Measurements from ENCODE around the gene FHIT. TPM values are rescaled to one million over a fixed set of nuclear protein-coding genes. Genes with fewer than 3 reads are reported as not detected.

FHIT gene
- total RNA-seq, 1 experiment from 2014 or later = 9.8 TPM

- no peak overlapping the region for H3K27ac ChIP-seq
- H3K79me2 ChIP-seq (ENCODE audit: low read depth) = no peaks in the 10 kb centered on the region
- H4K20me1 ChIP-seq (ENCODE audit: insufficient read depth) = no peaks in the 10 kb centered on the region
- TF ChIP-seq EZH2 (IDR thresholded peaks at IDR 0.05; ENCODE audit: low read depth) (no peak), CTCF (conservative IDR thresholded peaks at IDR 0.05) (no peak)
- no peaks in the 10 kb centered on the region for H3K27me3 ChIP-seq (ENCODE audit: insufficient read depth, low read depth)
- H3K9me3 ChIP-seq (ENCODE audit: insufficient read depth, low read depth) = no peaks in the 10 kb centered on the region
- no peak for DNase-seq
- H2AFZ ChIP-seq = no peak overlapping the region
- no peaks in the 10 kb centered on the region for H3K4me1 ChIP-seq (replicated peaks; ENCODE audit: insufficient read depth)
- no peak overlapping the region for H3K4me3 ChIP-seq
- H3F3A ChIP-seq (ENCODE audit: insufficient read depth, low read depth) = no peaks in the 10 kb centered on the region
- no peaks in the 10 kb centered on the region for H3K36me3 ChIP-seq (ENCODE audit: low read depth)
- no TSS peak for BruUV-seq (replicated peaks)
- ChIA-PET POLR2A (ENCODE audit: unreplicated experiment) (no interaction called here), CTCF (no interaction called here)
- H3K9me2 ChIP-seq (ENCODE audit: insufficient read depth) = no peaks in the 10 kb centered on the region
- intact Hi-C loops (cut with micrococcal nuclease; ENCODE audit: unreplicated experiment) = loop anchor here (5.0 kb wide), 1 partner anchor 618 kb away; no protein-coding TSS in a partner anchor
- H3K4me2 ChIP-seq = no peak overlapping the region
These were observed 496.6 kb downstream of the FHIT start for GRCh38 chr3:60754617-60755016.

GRCh38 chr3:60752809-60753208 lies 498.4 kb downstream of the FHIT start:
- H3K4me1 ChIP-seq (replicated peaks; ENCODE audit: insufficient read depth) = no peaks in the 10 kb centered on the region
- CTCF ChIA-PET = no interaction called here
- no peak overlapping the region for H3K27ac ChIP-seq
- no peaks in the 10 kb centered on the region for H3K79me2 ChIP-seq (ENCODE audit: low read depth)
- intact Hi-C loops (cut with micrococcal nuclease; ENCODE audit: unreplicated experiment) = no loop called here
- POLR2A ChIA-PET (ENCODE audit: unreplicated experiment) = interaction anchor here (0.7 kb wide), 1 partner anchor 61 kb away, joined by 4 read pairs; no protein-coding TSS in a partner anchor
- no peak overlapping the region for H3K4me3 ChIP-seq
- no peaks in the 10 kb centered on the region for H3K9me2 ChIP-seq (ENCODE audit: insufficient read depth)
- no peak overlapping the region for H3K4me2 ChIP-seq
- H4K20me1 ChIP-seq (ENCODE audit: insufficient read depth) = no peaks in the 10 kb centered on the region
- no peaks in the 10 kb centered on the region for H3F3A ChIP-seq (ENCODE audit: insufficient read depth, low read depth)
- no peak overlapping the region for H2AFZ ChIP-seq
- no TSS peak for BruUV-seq (replicated peaks)
- DNase-seq = no peak
- H3K27me3 ChIP-seq (ENCODE audit: insufficient read depth, low read depth) = no peaks in the 10 kb centered on the region
- no peak for TF ChIP-seq CTCF (conservative IDR thresholded peaks at IDR 0.05)
- TF ChIP-seq EZH2 (IDR thresholded peaks at IDR 0.05; ENCODE audit: low read depth) = no peak
- H3K9me3 ChIP-seq (ENCODE audit: insufficient read depth, low read depth) = no peaks in the 10 kb centered on the region
- H3K36me3 ChIP-seq (ENCODE audit: low read depth) = no peaks in the 10 kb centered on the region

GRCh38 chr3:60746695-60747416 lies 504.4 kb downstream of the FHIT start:
- H3K36me3 ChIP-seq (ENCODE audit: low read depth) = no peaks in the 10 kb centered on the region
- no peaks in the 10 kb centered on the region for H3K79me2 ChIP-seq (ENCODE audit: low read depth)
- H3K27me3 ChIP-seq (ENCODE audit: insufficient read depth, low read depth) = no peaks in the 10 kb centered on the region
- no peaks in the 10 kb centered on the region for H4K20me1 ChIP-seq (ENCODE audit: insufficient read depth)
- no peak overlapping the region for H3K4me3 ChIP-seq
- no peak overlapping the region for H3K27ac ChIP-seq
- ChIA-PET CTCF (no interaction called here), POLR2A (ENCODE audit: unreplicated experiment) (no interaction called here)
- no peaks in the 10 kb centered on the region for H3K9me2 ChIP-seq (ENCODE audit: insufficient read depth)
- no peaks in the 10 kb centered on the region for H3K9me3 ChIP-seq (ENCODE audit: insufficient read depth, low read depth)
- no peak overlapping the region for H3K4me2 ChIP-seq
- intact Hi-C loops (cut with micrococcal nuclease; ENCODE audit: unreplicated experiment) = loop anchor here (10.0 kb wide), 1 partner anchor 162 kb away; no protein-coding TSS in a partner anchor
- no peak for TF ChIP-seq CTCF (conservative IDR thresholded peaks at IDR 0.05)
- no peak for TF ChIP-seq EZH2 (IDR thresholded peaks at IDR 0.05; ENCODE audit: low read depth)
- no peak for DNase-seq
- no peak overlapping the region for H2AFZ ChIP-seq
- no peaks in the 10 kb centered on the region for H3K4me1 ChIP-seq (replicated peaks; ENCODE audit: insufficient read depth)
- no TSS peak for BruUV-seq (replicated peaks)
- H3F3A ChIP-seq (ENCODE audit: insufficient read depth, low read depth) = no peaks in the 10 kb centered on the region

All from PC-9 (cell line).